ENCODE measurements around the gene CLSTN1.

DNA sequence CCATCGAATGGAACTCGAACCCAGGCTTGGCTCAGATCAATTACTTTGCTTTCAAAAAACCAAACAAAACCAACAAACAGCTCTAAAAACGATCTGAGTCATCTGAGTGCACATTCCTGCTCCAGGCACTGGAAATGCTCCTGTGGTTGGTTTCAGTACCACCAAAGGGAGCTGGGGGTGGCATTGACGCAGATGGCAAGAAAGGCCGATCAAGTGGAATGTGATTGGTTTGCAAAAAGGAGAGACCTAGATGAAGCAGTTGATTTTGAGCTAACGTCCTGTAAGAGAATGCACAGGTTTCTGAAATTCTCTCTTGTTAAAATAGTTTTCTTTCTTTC, 132.7 kb downstream of the CLSTN1 start:
- no peak for TF ChIP-seq YY1 (IDR thresholded peaks at IDR 0.05; ENCODE audit: insufficient read depth, insufficient read length)
- no peak for TF ChIP-seq SUZ12 (IDR thresholded peaks at IDR 0.05; ENCODE audit: extremely low read depth, insufficient read depth, insufficient read length)
- TF ChIP-seq ZNF274 (IDR thresholded peaks at IDR 0.05; ENCODE audit: low read depth, low read length), result no peak
